HCT116 (cell line): ENCODE measurements around the gene SPIRE1. TPM values are rescaled to one million over a fixed set of nuclear protein-coding genes. Genes with fewer than 3 reads are reported as not detected.

ENCODE experiments used
- ATAC-seq: fragments of 200-7000 bp; cut with Tn5 transposase; 2 replicates; pipeline ENCODE4 v1.9.1; 2020; ENCODE audit warnings: mild to moderate bottlenecking, moderate library complexity
- BruUV-seq: library from RNA; stranded (reverse); fragments of 400-500 nt; replicated peaks from 2 replicates; lab custom pipeline; 2021; lab: Mats Ljungman, UMichigan
- CTCF ChIA-PET: fragments of 300-600 bp; sonication (Branson Sonifier 250); formaldehyde crosslinking; loops from one replicate; lab custom pipeline; 2021; ENCODE audit warnings: antibody characterized with exemption; lab: Charles Lee
- POLR2A ChIA-PET: fragments of 300-600, 350-600 bp; sonication (Branson Sonifier 250); formaldehyde crosslinking; loops from one replicate; lab custom pipeline; 2021; ENCODE audit warnings: antibody characterized with exemption; lab: Charles Lee
- RAD21 ChIA-PET, 2 experiments: fragments of 300-600 bp; sonication (Branson Sonifier 250); formaldehyde crosslinking; loops; one replicate each; lab custom pipeline; 2023; ENCODE audit warnings: low total read pairs in 2 of 2; ENCODE audit not compliant: uncharacterized antibody in 2 of 2, unreplicated experiment in 2 of 2, low non-redundant PET in 1 of 2; lab: Charles Lee
- DNase-seq: peaks from one replicate; pipeline ENCODE4 v3.0.0-alpha.2; 2010; ENCODE audit warnings: low read depth, low spot score
- H2AFZ ChIP-seq: fragments of 200-600 bp; shearing (Covaris generic), sonication (generic); 2 replicates; pipeline ENCODE4 v1.6.1; 2017; ENCODE audit warnings: low read depth, mixed run types, mixed read lengths, antibody characterized with exemption, low read length; ENCODE audit not compliant: poor library complexity, severe bottlenecking
- H3K27ac ChIP-seq: 2 replicates; pipeline ENCODE4 v1.5.1; 2012; ENCODE audit warnings: low read depth, low read length
- H3K27me3 ChIP-seq: fragments of 200-600 bp; sonication (generic); 2 replicates; pipeline ENCODE4 v1.6.1; 2016; ENCODE audit warnings: mixed run types, low read length, mixed read lengths; ENCODE audit not compliant: insufficient read depth
- H3K36me3 ChIP-seq, 2 experiments: fragments of 200-500 bp in 1 of 2; fragments of 200-600 bp in 1 of 2; sonication (Bioruptor generic) in 1 of 2; sonication (generic) in 1 of 2; 2 replicates each; pipeline versions ENCODE4 v1.5.1 to v1.6.1; 2014 to 2016; ENCODE audit warnings: low read length in 2 of 2, inconsistent platforms in 1 of 2, mixed read lengths in 1 of 2, mixed run types in 1 of 2; ENCODE audit not compliant: insufficient read depth in 2 of 2, control insufficient read depth in 1 of 2
- H3K4me1 ChIP-seq, 2 experiments: fragments of 200-600 bp in 1 of 2; sonication (generic) in 1 of 2; 2 replicates each; pipeline versions ENCODE4 v1.5.1 to v1.6.1; 2012 to 2017; ENCODE audit warnings: low read length in 2 of 2, inconsistent platforms in 1 of 2, mild to moderate bottlenecking in 1 of 2, mixed read lengths in 1 of 2, mixed run types in 1 of 2, moderate library complexity in 1 of 2; ENCODE audit not compliant: insufficient read depth in 2 of 2, control insufficient read depth in 1 of 2
- H3K4me2 ChIP-seq: fragments of 200-600 bp; sonication (generic); 2 replicates; pipeline ENCODE4 v1.6.1; 2017; ENCODE audit warnings: mixed run types, low read length, mixed read lengths
- H3K4me3 ChIP-seq, 2 experiments: fragments of 200-600 bp in 1 of 2; sonication (generic) in 1 of 2; replicated peaks in 1 of 2; 2 replicates each; pipeline ENCODE4 v1.5.1; 2011 to 2016; ENCODE audit warnings: low read length in 2 of 2, control low read depth in 1 of 2, low read depth in 1 of 2, mild to moderate bottlenecking in 1 of 2, mixed read lengths in 1 of 2, mixed run types in 1 of 2
- H3K79me2 ChIP-seq: fragments of 200-600 bp; sonication (generic); 2 replicates; pipeline ENCODE4 v1.6.1; 2017; ENCODE audit warnings: mild to moderate bottlenecking, mixed run types, low read length, moderate library complexity, mixed read lengths; ENCODE audit not compliant: insufficient read depth
- H3K9ac ChIP-seq: fragments of 200-600 bp; sonication (generic); 2 replicates; pipeline ENCODE4 v1.6.1; 2016; ENCODE audit warnings: low read length, mixed read lengths
- H3K9me2 ChIP-seq: fragments of 200-600 bp; sonication (generic), shearing (Covaris generic); 2 replicates; pipeline ENCODE4 v1.6.1; 2017; ENCODE audit warnings: mixed run types, mild to moderate bottlenecking, moderate library complexity; ENCODE audit not compliant: insufficient read depth
- H3K9me3 ChIP-seq, 2 experiments: fragments of 200-500 bp in 1 of 2; fragments of 200-600 bp in 1 of 2; sonication (Bioruptor generic) in 1 of 2; sonication (generic) in 1 of 2; 2 replicates each; pipeline ENCODE4 v1.6.1; 2014 to 2017; ENCODE audit warnings: low read length in 2 of 2, mixed read lengths in 2 of 2, inconsistent platforms in 1 of 2, low read depth in 1 of 2, mild to moderate bottlenecking in 1 of 2, mixed run types in 1 of 2, moderate library complexity in 1 of 2; ENCODE audit not compliant: control insufficient read depth in 1 of 2, insufficient read depth in 1 of 2
- H4K20me1 ChIP-seq: fragments of 200-600 bp; sonication (generic), shearing (Covaris generic); 2 replicates; pipeline ENCODE4 v1.6.1; 2017; ENCODE audit warnings: mixed run types, mild to moderate bottlenecking, moderate library complexity; ENCODE audit not compliant: insufficient read depth
- ATF3 ChIP-seq: IDR thresholded peaks from 2 replicates; pipeline ENCODE4 v1.6.1; 2012
- EGR1 ChIP-seq: IDR thresholded peaks from 2 replicates; pipeline ENCODE4 v1.6.1; 2012; ENCODE audit warnings: low read depth
- ELF1 ChIP-seq: IDR thresholded peaks from 2 replicates; pipeline ENCODE4 v1.6.1; 2012; ENCODE audit warnings: low read depth, borderline replicate concordance
- EZH2phosphoT487 ChIP-seq: fragments of 200-600 bp; IDR thresholded peaks from 2 replicates; pipeline ENCODE4 v1.6.1; 2018; ENCODE audit warnings: antibody characterized with exemption, borderline replicate concordance
- FOSL1 ChIP-seq: IDR thresholded peaks from 2 replicates; pipeline ENCODE4 v1.6.1; 2012; ENCODE audit warnings: low read depth
- RAD21 ChIP-seq: IDR thresholded peaks from 2 replicates; pipeline ENCODE4 v1.6.1; 2012; ENCODE audit warnings: low read depth, mild to moderate bottlenecking
- SIN3A ChIP-seq: IDR thresholded peaks from 2 replicates; pipeline ENCODE4 v1.6.1; 2012; ENCODE audit warnings: low read depth
- TCF7L2 ChIP-seq: IDR thresholded peaks from 2 replicates; pipeline ENCODE4 v1.7.0; 2011; ENCODE audit warnings: borderline replicate concordance, inconsistent platforms; ENCODE audit not compliant: insufficient read depth, insufficient read length; ENCODE audit errors: extremely low read depth
- ZBTB33 ChIP-seq: IDR thresholded peaks from 2 replicates; pipeline ENCODE4 v1.6.1; 2011; ENCODE audit warnings: mild to moderate bottlenecking, low read length, moderate library complexity; ENCODE audit not compliant: insufficient replicate concordance; ENCODE audit errors: extremely low read depth
- ZFX ChIP-seq: fragments of 450-650 bp; IDR thresholded peaks from 2 replicates; pipeline ENCODE4 v1.6.1; 2017
- ZNF274 ChIP-seq: fragments of 200-500 bp; sonication (Bioruptor generic); IDR thresholded peaks from 2 replicates; pipeline ENCODE4 v1.6.1; 2014; ENCODE audit warnings: mild to moderate bottlenecking, low read depth, low read length, inconsistent platforms
- intact Hi-C: fragments of 100-400 bp; cut with micrococcal nuclease; formaldehyde crosslinking; loops from 2 replicates; pipeline ENCODE4 v1.10.0; 2022
- total RNA-seq: library from RNA; stranded (reverse); gene quantifications from one replicate; pipeline ENCODE4 v1.2.1, GENCODE V29; 2021; ENCODE audit not compliant: unreplicated experiment
- TF ChIP-seq, protein P1 (sequence below): IDR thresholded peaks from 2 replicates; pipeline ENCODE4 v1.6.1; 2012
- TF ChIP-seq, protein P2 (sequence below): IDR thresholded peaks from 2 replicates; pipeline ENCODE4 v1.6.1; 2012; ENCODE audit warnings: low read depth

SPIRE1 gene
- total RNA-seq, 1 experiment from 2014 or later: 26.6 TPM

GRCh38 chr18:12554796-12555388 lies 103.0 kb downstream of the SPIRE1 start:
- H3K9me2 ChIP-seq: no peaks in the 10 kb centered on the region
- no peaks in the 10 kb centered on the region for H3K27me3 ChIP-seq
- no peak overlapping the region for H2AFZ ChIP-seq
- no peak overlapping the region for H3K4me2 ChIP-seq
- H3K9ac ChIP-seq: no peak overlapping the region
- intact Hi-C loops: no loop called here
- DNase-seq: no peak
- ChIA-PET RAD21 (no interaction called here), CTCF (no interaction called here), POLR2A (no interaction called here)
- ATAC-seq: no peak
- no peaks in the 10 kb centered on the region for H3K79me2 ChIP-seq
- H3K36me3 ChIP-seq: no peaks in the 10 kb centered on the region
- H3K9me3 ChIP-seq: peaks cover 0 to 4% of the 10 kb centered on the region in 2 experiments; a peak in 2 of 4 replicates
- H3K4me1 ChIP-seq: no peaks in the 10 kb centered on the region; a peak in 1 of 4 replicates
- H4K20me1 ChIP-seq: no peaks in the 10 kb centered on the region
- no peak overlapping the region for H3K27ac ChIP-seq
- no peak overlapping the region for H3K4me3 ChIP-seq
- no peak for TF ChIP-seq ATF3
- no peak for TF ChIP-seq TCF7L2
- no TSS peak for BruUV-seq

DNA sequence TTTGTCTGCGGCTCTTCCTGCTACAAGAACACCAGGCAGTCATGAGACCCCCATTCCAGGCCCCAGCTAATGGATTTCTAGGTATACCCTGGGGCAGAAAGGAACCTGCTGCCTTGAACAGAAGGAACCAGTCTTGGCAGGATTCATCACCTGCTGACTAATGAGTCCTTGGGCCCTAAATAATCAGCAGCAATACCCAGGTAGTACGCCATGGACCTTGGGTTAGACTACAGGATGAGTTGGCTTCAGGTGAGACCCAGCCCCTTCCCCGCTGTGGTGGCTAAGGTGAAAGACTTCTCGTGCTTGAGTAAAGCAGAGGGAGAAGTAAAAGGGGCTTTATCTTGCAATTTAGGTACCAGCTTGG lies 105.0 kb downstream of the SPIRE1 start:
- Histone ChIP-seq H4K20me1 (no peaks in the 10 kb centered on the region), H3K9ac (no peak overlapping the region), H3K9me2 (no peaks in the 10 kb centered on the region), H3K4me2 (no peak overlapping the region), H3K79me2 (no peaks in the 10 kb centered on the region), H3K4me3 (no peak overlapping the region), H3K36me3 (no peaks in the 10 kb centered on the region), H3K4me1 (no peaks in the 10 kb centered on the region; a peak in 1 of 4 replicates), H3K9me3 (peaks cover 0 to 4% of the 10 kb centered on the region in 2 experiments; a peak in 2 of 4 replicates), H3K27me3 (no peaks in the 10 kb centered on the region), H3K27ac (no peak overlapping the region), H2AFZ (no peak overlapping the region)
- intact Hi-C loops: no loop called here
- no peak for DNase-seq
- no peak for ATAC-seq
- ChIA-PET POLR2A (no interaction called here), RAD21 (no interaction called here), CTCF (no interaction called here)
- BruUV-seq: no TSS peak
- TF ChIP-seq, protein P1, sequence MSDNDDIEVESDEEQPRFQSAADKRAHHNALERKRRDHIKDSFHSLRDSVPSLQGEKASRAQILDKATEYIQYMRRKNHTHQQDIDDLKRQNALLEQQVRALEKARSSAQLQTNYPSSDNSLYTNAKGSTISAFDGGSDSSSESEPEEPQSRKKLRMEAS: no peak
- TF ChIP-seq ATF3 (no peak), EZH2phosphoT487 (no peak), ELF1 (no peak), EGR1 (no peak), FOSL1 (no peak), ZBTB33 (no peak), SIN3A (no peak), RAD21 (no peak), ZNF274 (no peak), ZFX (no peak), TCF7L2 (no peak)
- TF ChIP-seq, protein P2, sequence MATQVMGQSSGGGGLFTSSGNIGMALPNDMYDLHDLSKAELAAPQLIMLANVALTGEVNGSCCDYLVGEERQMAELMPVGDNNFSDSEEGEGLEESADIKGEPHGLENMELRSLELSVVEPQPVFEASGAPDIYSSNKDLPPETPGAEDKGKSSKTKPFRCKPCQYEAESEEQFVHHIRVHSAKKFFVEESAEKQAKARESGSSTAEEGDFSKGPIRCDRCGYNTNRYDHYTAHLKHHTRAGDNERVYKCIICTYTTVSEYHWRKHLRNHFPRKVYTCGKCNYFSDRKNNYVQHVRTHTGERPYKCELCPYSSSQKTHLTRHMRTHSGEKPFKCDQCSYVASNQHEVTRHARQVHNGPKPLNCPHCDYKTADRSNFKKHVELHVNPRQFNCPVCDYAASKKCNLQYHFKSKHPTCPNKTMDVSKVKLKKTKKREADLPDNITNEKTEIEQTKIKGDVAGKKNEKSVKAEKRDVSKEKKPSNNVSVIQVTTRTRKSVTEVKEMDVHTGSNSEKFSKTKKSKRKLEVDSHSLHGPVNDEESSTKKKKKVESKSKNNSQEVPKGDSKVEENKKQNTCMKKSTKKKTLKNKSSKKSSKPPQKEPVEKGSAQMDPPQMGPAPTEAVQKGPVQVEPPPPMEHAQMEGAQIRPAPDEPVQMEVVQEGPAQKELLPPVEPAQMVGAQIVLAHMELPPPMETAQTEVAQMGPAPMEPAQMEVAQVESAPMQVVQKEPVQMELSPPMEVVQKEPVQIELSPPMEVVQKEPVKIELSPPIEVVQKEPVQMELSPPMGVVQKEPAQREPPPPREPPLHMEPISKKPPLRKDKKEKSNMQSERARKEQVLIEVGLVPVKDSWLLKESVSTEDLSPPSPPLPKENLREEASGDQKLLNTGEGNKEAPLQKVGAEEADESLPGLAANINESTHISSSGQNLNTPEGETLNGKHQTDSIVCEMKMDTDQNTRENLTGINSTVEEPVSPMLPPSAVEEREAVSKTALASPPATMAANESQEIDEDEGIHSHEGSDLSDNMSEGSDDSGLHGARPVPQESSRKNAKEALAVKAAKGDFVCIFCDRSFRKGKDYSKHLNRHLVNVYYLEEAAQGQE: no peak
